WTC11 (cell line): ENCODE results near the gene POLD4.

Experiments used
- ETV6 ChIP-seq: sonication (generic); formaldehyde crosslinking; IDR thresholded peaks from 2 replicates; pipeline ENCODE4 v1.8.1; 2022; ENCODE audit warnings: mild to moderate bottlenecking, missing genetic modification reagents
- IRF2 ChIP-seq: sonication (generic); formaldehyde crosslinking; IDR thresholded peaks from 2 replicates; pipeline ENCODE4 v1.8.0; 2022; ENCODE audit warnings: low read depth, missing genetic modification reagents, borderline replicate concordance
- NR3C1 ChIP-seq: sonication (generic); formaldehyde crosslinking; conservative IDR thresholded peaks from 2 replicates; pipeline ENCODE4 v1.8.1; 2023; ENCODE audit warnings: low read depth, mild to moderate bottlenecking, missing genetic modification reagents
- TF ChIP-seq, protein P1 (sequence below): sonication (generic); formaldehyde crosslinking; IDR thresholded peaks from 2 replicates; pipeline ENCODE4 v1.8.1; 2023; ENCODE audit warnings: mild to moderate bottlenecking, missing genetic modification reagents, moderate library complexity
- TF ChIP-seq, protein P2 (sequence below): sonication (generic); formaldehyde crosslinking; IDR thresholded peaks from 2 replicates; pipeline ENCODE4 v1.8.0; 2022; ENCODE audit warnings: mild to moderate bottlenecking, missing genetic modification reagents
- TF ChIP-seq, protein P3 (sequence below): fragments of 200-600 bp; IDR thresholded peaks from 2 replicates; pipeline ENCODE4 v1.8.0; 2022; ENCODE audit warnings: antibody characterized with exemption
- TF ChIP-seq, protein P4 (sequence below): fragments of 250-450 bp; sonication (Bioruptor Pico); IDR thresholded peaks from 2 replicates; pipeline ENCODE4 v1.9.0; 2021; ENCODE audit warnings: mild to moderate bottlenecking, borderline replicate concordance
- TF ChIP-seq, protein P5 (sequence below): sonication (generic); formaldehyde crosslinking; IDR thresholded peaks from 2 replicates; pipeline ENCODE4 v1.8.1; 2022; ENCODE audit warnings: mild to moderate bottlenecking, moderate library complexity, missing genetic modification reagents
- TF ChIP-seq, protein P6 (sequence below): sonication (generic); formaldehyde crosslinking; conservative IDR thresholded peaks from 2 replicates; pipeline ENCODE4 v1.8.1; 2022; ENCODE audit warnings: mild to moderate bottlenecking, missing genetic modification reagents

DNA sequence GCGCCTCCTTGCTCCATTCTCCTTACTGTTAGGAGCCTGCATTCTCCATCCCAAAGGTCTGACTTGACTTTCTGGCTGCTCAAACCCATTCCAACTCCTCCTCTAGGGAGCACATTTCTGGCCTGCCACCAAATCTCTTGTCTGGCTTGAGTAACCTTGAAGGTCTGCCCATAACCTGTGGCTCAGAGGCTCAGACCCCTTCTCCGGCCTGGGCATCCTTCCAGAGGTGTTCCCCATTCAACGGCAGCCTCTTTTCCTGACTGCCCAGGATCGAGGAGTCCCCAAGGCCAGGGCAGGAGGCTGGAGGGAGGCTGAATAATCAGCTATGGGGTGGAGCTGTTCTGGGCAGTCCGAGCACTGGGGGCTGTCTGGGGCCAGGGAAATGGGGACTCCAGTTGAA lies 40.6 kb upstream of the POLD4 start:
- TF ChIP-seq IRF2 (no peak), ETV6 (no peak), NR3C1 (CRISPR knock-in tag) (no peak)
- TF ChIP-seq, protein P1, sequence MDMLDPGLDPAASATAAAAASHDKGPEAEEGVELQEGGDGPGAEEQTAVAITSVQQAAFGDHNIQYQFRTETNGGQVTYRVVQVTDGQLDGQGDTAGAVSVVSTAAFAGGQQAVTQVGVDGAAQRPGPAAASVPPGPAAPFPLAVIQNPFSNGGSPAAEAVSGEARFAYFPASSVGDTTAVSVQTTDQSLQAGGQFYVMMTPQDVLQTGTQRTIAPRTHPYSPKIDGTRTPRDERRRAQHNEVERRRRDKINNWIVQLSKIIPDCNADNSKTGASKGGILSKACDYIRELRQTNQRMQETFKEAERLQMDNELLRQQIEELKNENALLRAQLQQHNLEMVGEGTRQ (CRISPR knock-in tag), result no peak
- TF ChIP-seq, protein P2, sequence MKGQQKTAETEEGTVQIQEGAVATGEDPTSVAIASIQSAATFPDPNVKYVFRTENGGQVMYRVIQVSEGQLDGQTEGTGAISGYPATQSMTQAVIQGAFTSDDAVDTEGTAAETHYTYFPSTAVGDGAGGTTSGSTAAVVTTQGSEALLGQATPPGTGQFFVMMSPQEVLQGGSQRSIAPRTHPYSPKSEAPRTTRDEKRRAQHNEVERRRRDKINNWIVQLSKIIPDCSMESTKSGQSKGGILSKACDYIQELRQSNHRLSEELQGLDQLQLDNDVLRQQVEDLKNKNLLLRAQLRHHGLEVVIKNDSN (CRISPR knock-in tag), result no peak
- TF ChIP-seq, protein P3, sequence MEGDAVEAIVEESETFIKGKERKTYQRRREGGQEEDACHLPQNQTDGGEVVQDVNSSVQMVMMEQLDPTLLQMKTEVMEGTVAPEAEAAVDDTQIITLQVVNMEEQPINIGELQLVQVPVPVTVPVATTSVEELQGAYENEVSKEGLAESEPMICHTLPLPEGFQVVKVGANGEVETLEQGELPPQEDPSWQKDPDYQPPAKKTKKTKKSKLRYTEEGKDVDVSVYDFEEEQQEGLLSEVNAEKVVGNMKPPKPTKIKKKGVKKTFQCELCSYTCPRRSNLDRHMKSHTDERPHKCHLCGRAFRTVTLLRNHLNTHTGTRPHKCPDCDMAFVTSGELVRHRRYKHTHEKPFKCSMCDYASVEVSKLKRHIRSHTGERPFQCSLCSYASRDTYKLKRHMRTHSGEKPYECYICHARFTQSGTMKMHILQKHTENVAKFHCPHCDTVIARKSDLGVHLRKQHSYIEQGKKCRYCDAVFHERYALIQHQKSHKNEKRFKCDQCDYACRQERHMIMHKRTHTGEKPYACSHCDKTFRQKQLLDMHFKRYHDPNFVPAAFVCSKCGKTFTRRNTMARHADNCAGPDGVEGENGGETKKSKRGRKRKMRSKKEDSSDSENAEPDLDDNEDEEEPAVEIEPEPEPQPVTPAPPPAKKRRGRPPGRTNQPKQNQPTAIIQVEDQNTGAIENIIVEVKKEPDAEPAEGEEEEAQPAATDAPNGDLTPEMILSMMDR, result no peak
- TF ChIP-seq, protein P4, sequence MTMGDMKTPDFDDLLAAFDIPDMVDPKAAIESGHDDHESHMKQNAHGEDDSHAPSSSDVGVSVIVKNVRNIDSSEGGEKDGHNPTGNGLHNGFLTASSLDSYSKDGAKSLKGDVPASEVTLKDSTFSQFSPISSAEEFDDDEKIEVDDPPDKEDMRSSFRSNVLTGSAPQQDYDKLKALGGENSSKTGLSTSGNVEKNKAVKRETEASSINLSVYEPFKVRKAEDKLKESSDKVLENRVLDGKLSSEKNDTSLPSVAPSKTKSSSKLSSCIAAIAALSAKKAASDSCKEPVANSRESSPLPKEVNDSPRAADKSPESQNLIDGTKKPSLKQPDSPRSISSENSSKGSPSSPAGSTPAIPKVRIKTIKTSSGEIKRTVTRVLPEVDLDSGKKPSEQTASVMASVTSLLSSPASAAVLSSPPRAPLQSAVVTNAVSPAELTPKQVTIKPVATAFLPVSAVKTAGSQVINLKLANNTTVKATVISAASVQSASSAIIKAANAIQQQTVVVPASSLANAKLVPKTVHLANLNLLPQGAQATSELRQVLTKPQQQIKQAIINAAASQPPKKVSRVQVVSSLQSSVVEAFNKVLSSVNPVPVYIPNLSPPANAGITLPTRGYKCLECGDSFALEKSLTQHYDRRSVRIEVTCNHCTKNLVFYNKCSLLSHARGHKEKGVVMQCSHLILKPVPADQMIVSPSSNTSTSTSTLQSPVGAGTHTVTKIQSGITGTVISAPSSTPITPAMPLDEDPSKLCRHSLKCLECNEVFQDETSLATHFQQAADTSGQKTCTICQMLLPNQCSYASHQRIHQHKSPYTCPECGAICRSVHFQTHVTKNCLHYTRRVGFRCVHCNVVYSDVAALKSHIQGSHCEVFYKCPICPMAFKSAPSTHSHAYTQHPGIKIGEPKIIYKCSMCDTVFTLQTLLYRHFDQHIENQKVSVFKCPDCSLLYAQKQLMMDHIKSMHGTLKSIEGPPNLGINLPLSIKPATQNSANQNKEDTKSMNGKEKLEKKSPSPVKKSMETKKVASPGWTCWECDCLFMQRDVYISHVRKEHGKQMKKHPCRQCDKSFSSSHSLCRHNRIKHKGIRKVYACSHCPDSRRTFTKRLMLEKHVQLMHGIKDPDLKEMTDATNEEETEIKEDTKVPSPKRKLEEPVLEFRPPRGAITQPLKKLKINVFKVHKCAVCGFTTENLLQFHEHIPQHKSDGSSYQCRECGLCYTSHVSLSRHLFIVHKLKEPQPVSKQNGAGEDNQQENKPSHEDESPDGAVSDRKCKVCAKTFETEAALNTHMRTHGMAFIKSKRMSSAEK (CRISPR knock-in tag), result no peak
- TF ChIP-seq, protein P5, sequence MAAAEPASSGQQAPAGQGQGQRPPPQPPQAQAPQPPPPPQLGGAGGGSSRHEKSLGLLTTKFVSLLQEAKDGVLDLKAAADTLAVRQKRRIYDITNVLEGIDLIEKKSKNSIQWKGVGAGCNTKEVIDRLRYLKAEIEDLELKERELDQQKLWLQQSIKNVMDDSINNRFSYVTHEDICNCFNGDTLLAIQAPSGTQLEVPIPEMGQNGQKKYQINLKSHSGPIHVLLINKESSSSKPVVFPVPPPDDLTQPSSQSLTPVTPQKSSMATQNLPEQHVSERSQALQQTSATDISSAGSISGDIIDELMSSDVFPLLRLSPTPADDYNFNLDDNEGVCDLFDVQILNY, result no peak
- TF ChIP-seq, protein P6, sequence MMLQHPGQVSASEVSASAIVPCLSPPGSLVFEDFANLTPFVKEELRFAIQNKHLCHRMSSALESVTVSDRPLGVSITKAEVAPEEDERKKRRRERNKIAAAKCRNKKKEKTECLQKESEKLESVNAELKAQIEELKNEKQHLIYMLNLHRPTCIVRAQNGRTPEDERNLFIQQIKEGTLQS (CRISPR knock-in tag), result no peak
